Thymus (tissue), 11 donors: ENCODE measurements around the gene ARL8B. TPM values are rescaled to one million over a fixed set of nuclear protein-coding genes. Genes with fewer than 3 reads are reported as not detected.
"Not testable (repeated sequence)": the region's sequence is repeated elsewhere in the genome, so short reads cannot be mapped to it uniquely, and the experiment has no call there.

Experiments
- DNase-seq, 9 donors: peaks; one replicate each; pipeline ENCODE4 v3.0.0-alpha.2; 2013; ENCODE audit warnings: low spot score in 9 of 9, low read depth in 6 of 9, missing footprints in 1 of 9
- H3K27ac ChIP-seq, 2 donors: one replicate each; pipeline ENCODE4 v1.5.1; 2013; ENCODE audit warnings: control low read depth in 1 of 2, low read depth in 1 of 2, low read length in 1 of 2, mild to moderate bottlenecking in 1 of 2, moderate library complexity in 1 of 2
- H3K27me3 ChIP-seq, 2 donors: one replicate each; pipeline ENCODE4 v1.5.1; 2013; ENCODE audit warnings: low read length in 1 of 2; ENCODE audit not compliant: control insufficient read depth in 2 of 2, insufficient read depth in 1 of 2
- H3K36me3 ChIP-seq, 2 donors: one replicate each; pipeline ENCODE4 v1.5.1; 2013; ENCODE audit warnings: low read length in 1 of 2, mild to moderate bottlenecking in 1 of 2, moderate library complexity in 1 of 2; ENCODE audit not compliant: control insufficient read depth in 2 of 2, insufficient read depth in 2 of 2
- H3K4me1 ChIP-seq, 2 donors: one replicate each; pipeline ENCODE4 v1.5.1; 2013; ENCODE audit warnings: low read length in 2 of 2; ENCODE audit not compliant: control insufficient read depth in 2 of 2, insufficient read depth in 2 of 2
- H3K4me3 ChIP-seq, 2 donors: one replicate each; pipeline ENCODE4 v1.5.1; 2013; ENCODE audit warnings: low read length in 2 of 2, control low read depth in 1 of 2, mild to moderate bottlenecking in 1 of 2
- H3K9me3 ChIP-seq, 2 donors: one replicate each; pipeline ENCODE4 v1.5.1; 2013; ENCODE audit warnings: low read length in 1 of 2, mild to moderate bottlenecking in 1 of 2; ENCODE audit not compliant: control insufficient read depth in 2 of 2, insufficient read depth in 1 of 2
- WGBS: extraction: QIAGEN DNeasy Blood & Tissue Kit; methylation state at CpG from one replicate; pipeline ENCODE4 v1.1.7; 2013; 5-methylcytosine and 5-hydroxymethylcytosine counted together
- polyA plus RNA-seq: library from polyadenylated mRNA; stranded (reverse); fragments of 200-250 nt; gene quantifications from one replicate; pipeline ENCODE4 v1.2.3, GENCODE V29; 2013
- total RNA-seq: library from RNA; stranded (reverse); fragments of 120-200 nt; gene quantifications from one replicate; pipeline ENCODE4 v1.2.4, GENCODE V29; 2013
- donor health status: healthy.

Gene ARL8B
- total and polyA plus RNA-seq, 2 donors, result 29.8 to 53.2 TPM

- Histone ChIP-seq H3K9me3 (no peaks in the 10 kb centered on the region), H3K4me3 (no peak overlapping the region), H3K27me3 (no peaks in the 10 kb centered on the region), H3K36me3 (no peaks in the 10 kb centered on the region), H3K27ac (no peak overlapping the region), H3K4me1 (peaks cover 15 to 17% of the 10 kb centered on the region in 2 donors)
- no peak for DNase-seq
- WGBS, result 97% methylated on average over 4 of the region's 4 CpGs
These were observed 43.6 kb downstream of the ARL8B start for GRCh38 chr3:5165698-5166097.

DNA sequence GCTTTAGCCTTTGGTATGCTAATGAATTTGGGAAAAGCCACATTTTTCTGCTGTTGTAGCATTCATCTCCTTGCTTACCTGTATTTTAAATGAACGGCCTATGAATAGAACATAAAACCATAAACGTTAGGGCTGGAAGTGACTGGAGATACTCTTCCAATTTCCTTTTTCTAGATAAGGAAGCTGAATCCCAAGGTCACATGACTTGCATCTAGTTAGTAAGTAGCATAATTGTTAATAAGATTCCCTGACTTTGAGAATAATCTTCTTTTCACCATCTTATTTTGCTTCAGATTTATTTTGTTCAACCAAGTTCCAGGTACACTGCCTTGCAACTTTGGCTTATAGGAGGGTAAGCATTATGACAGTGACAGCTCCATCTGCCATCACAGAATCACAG is 44.8 kb downstream of the ARL8B start:
- DNase-seq, result no peak
- peaks cover 0 to 10% of the 10 kb centered on the region in 2 donors for H3K36me3 ChIP-seq
- WGBS, result 96% methylated on average over 2 of the region's 2 CpGs
- H3K4me3 ChIP-seq, result no peak overlapping the region
- H3K4me1 ChIP-seq, result peaks cover 4 to 9% of the 10 kb centered on the region in 2 donors
- H3K27me3 ChIP-seq, result no peaks in the 10 kb centered on the region
- no peaks in the 10 kb centered on the region for H3K9me3 ChIP-seq
- no peak overlapping the region for H3K27ac ChIP-seq

DNA sequence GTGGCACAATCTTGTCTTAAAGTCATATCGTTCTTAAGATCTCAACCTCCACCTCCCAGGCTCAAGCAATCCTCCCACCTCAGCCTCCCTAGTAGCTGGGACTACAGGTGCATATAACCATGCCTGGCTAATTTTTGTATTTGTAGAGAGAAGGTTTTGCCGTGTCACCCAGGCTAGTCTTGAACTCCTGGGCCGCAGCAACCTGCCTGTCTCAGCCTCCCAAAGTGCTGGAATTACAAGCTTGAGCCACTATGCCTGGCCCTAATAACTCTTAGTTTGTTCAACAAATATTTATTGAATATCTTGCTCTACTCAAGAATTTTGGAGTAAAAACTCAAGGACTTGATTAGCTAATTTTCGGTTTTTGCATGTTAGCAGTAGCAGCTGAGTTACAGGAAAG is 46.0 kb downstream of the ARL8B start:
- over 99% methylated on average over 4 of the region's 4 CpGs for WGBS
- H3K27ac ChIP-seq, result no peak overlapping the region
- no peaks in the 10 kb centered on the region for H3K4me1 ChIP-seq
- no peaks in the 10 kb centered on the region for H3K27me3 ChIP-seq
- peaks cover 5 to 22% of the 10 kb centered on the region in 2 donors for H3K36me3 ChIP-seq
- no peak overlapping the region for H3K4me3 ChIP-seq
- DNase-seq, result no peak
- no peaks in the 10 kb centered on the region for H3K9me3 ChIP-seq

- Histone ChIP-seq H3K27me3 (no peaks in the 10 kb centered on the region), H3K9me3 (no peaks in the 10 kb centered on the region), H3K4me3 (no peak overlapping the region), H3K27ac (no peak overlapping the region), H3K4me1 (no peaks in the 10 kb centered on the region), H3K36me3 (peaks cover 8 to 37% of the 10 kb centered on the region in 2 donors)
- no peak for DNase-seq
- 42% methylated on average over 2 of the region's 2 CpGs for WGBS
These were observed 47.7 kb downstream of the ARL8B start for GRCh38 chr3:5169807-5170206.

GRCh38 chr3:5170975-5171374 is 48.9 kb downstream of the ARL8B start:
- no peak overlapping the region for H3K27ac ChIP-seq
- H3K36me3 ChIP-seq, result peaks cover 8 to 47% of the 10 kb centered on the region in 2 donors
- DNase-seq, result no peak

GRCh38 chr3:5172018-5172417 is 49.9 kb downstream of the ARL8B start:
- Histone ChIP-seq H3K27ac (no peak overlapping the region), H3K36me3 (peaks cover 12 to 55% of the 10 kb centered on the region in 2 donors), H3K4me1 (no peaks in the 10 kb centered on the region), H3K27me3 (no peaks in the 10 kb centered on the region), H3K9me3 (no peaks in the 10 kb centered on the region), H3K4me3 (no peak overlapping the region)
- DNase-seq, result no peak
- WGBS, result 98% methylated on average over 4 of the region's 4 CpGs

More at GRCh38 chr3:5170975-5171374, 48.9 kb downstream of the ARL8B start:
- Histone ChIP-seq H3K9me3 (no peaks in the 10 kb centered on the region), H3K4me3 (no peak overlapping the region), H3K27me3 (no peaks in the 10 kb centered on the region), H3K4me1 (no peaks in the 10 kb centered on the region)
- WGBS, result 88% methylated on average over 5 of the region's 5 CpGs

- peak overlapping the region in 1 of 2 donors; percentile 45 for H3K27ac ChIP-seq
- peaks cover 30 to 44% of the 10 kb centered on the region in 2 donors for H3K4me1 ChIP-seq
- H3K4me3 ChIP-seq, H3K9me3 ChIP-seq, H3K27me3 ChIP-seq, DNase-seq: not testable (repeated sequence)
- 92% methylated on average over 2 of the region's 2 CpGs for WGBS
- H3K36me3 ChIP-seq, result peaks cover 3 to 53% of the 10 kb centered on the region in 2 donors
These were observed 56.9 kb downstream of the ARL8B start for GRCh38 chr3:5179036-5179435.

DNA sequence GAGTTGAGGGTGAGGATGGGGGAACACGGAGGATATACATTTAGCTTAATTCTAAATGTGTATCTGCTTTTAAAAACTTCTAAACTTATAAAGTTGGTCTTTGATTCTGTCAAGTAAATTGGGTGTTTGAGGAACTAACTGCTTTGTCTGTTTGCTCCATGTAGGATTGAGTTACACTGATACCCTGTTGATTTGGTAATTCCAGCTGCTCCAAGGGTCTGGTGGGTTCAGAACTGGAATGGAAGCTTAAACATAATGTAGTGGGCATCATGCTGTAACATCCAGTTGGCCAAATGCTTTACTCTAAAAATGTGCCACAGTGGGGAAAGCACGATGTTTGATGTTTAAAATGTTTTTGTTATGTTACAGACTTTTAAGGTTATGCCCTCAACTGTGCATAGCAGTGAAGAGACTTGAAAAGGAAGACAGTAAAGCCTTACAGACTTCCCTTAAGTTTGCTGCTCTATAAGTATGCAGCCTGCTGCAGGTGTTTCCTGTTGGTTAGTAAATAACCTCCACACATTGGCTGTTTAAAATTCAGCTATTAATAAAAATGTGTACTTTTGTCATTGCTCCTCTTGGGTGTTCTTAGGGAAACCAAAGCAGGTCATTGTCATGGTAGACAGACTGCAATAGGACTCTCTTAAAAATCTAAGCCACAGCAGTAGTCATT is 59.5 kb downstream of the ARL8B start:
- peaks cover 47 to 68% of the 10 kb centered on the region in 2 donors for H3K4me1 ChIP-seq
- H3K27ac ChIP-seq, result peak overlapping the region; percentile 95 to 97
- WGBS, result 8% methylated on average over 2 of the region's 2 CpGs

GRCh38 chr3:5183714-5184113 is 61.6 kb downstream of the ARL8B start:
- 98% methylated on average over 12 of the region's 12 CpGs for WGBS
- H3K9me3 ChIP-seq, H3K4me3 ChIP-seq, H3K27me3 ChIP-seq, DNase-seq: not testable (repeated sequence)
- peak overlapping the region in 1 of 2 donors; percentile 97 for H3K27ac ChIP-seq
- peaks cover 0 to 16% of the 10 kb centered on the region in 2 donors for H3K36me3 ChIP-seq
- peaks cover 44 to 59% of the 10 kb centered on the region in 2 donors for H3K4me1 ChIP-seq

More for the DNA sequence above, 59.5 kb downstream of the ARL8B start:
- no peaks in the 10 kb centered on the region for H3K27me3 ChIP-seq
- H3K36me3 ChIP-seq, result peaks cover 0 to 33% of the 10 kb centered on the region in 2 donors
- H3K4me3 ChIP-seq, result peak overlapping the region; percentile 10 to 32
- peaks cover 0 to 3% of the 10 kb centered on the region in 2 donors for H3K9me3 ChIP-seq
- peak in 4 of 9 donors; percentile 79 to 93 (median 80) for DNase-seq
